ENCODE results near the gene MAD1L1. TPM values are rescaled to one million over a fixed set of nuclear protein-coding genes. Genes with fewer than 3 reads are reported as not detected.

MAD1L1 gene
- total and polyA plus RNA-seq, 2 of the 13 experiments (the other 11 are each of a cell fraction or from before 2014, with no cell fraction given), result 17.4 to 64.7 TPM

DNA sequence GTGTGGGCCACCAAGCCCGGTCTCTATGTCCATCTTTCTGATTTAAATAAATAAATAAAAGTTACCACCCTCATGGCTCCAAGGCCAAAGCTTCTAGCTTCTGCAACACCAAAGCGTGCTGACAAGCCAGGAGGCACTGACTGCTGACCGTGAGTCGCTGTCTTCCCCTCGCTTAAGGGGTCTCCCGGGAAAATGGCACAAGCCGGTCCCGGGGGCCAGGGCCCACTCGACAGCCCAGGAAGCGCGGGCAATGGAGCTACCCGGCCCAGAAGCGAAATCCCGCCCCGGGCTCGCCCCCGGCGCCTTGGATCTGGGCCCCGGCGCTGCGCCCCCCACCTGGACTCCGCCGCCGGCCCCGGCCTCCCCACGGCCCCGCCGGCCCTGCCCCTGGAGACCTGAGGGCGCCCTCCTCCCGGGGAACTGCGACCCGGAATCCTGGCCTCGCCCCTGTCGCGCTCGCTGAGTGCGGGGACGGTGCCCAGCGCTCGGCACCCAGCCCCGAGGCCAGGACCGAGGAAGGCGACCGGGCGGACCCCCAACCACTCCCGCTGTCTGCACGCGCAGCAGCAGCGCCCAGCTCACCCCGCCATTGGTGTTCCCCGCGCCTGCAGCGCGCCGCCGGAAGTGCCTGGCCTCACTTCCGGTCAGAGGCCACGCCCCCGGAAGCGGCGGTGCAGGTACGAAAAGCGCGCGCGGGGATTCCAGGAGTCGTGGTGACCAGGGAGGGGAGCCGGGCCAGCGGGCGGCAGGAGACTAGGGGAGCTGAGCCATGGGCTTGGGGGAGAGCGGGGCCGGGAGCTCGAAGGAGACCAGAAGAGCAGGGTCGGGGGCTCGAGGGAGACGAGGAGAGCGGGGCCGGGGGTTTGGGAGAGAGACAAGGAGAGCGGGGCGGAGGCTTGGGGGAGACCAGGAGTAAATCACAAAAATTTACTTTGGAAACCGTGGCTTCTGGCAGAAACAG lies 9.1 kb upstream of the MAD1L1 start, which contains the start of the genes MRM2 and NUDT1 (continued):
- peak; percentile 97 for TF ChIP-seq E2F5 (CRISPR knock-in tag; conservative IDR thresholded peaks at IDR 0.05)
- TF ChIP-seq ZNF781 (CRISPR knock-in tag; IDR thresholded peaks at IDR 0.05; ENCODE audit: borderline replicate concordance, not compliant biosample characterization), result no peak
- no peak for TF ChIP-seq ZNF44 (CRISPR knock-in tag; IDR thresholded peaks at IDR 0.05)
- TF ChIP-seq ZC3H4 (CRISPR knock-in tag; IDR thresholded peaks at IDR 0.05; ENCODE audit: borderline replicate concordance), result no peak
- peak; percentile 94 for TF ChIP-seq HNF1B (CRISPR knock-in tag; IDR thresholded peaks at IDR 0.05)
- peak; percentile 76; the same call in 1 of the 2 replicates for TF ChIP-seq PRMT3 (CRISPR knock-in tag; IDR thresholded peaks at IDR 0.05; ENCODE audit: borderline replicate concordance, low read depth)
- peak; percentile 63; the same call in 1 of the 2 replicates for TF ChIP-seq HES4 (CRISPR knock-in tag; IDR thresholded peaks at IDR 0.05; ENCODE audit: borderline replicate concordance)
- no peak for TF ChIP-seq ZNF3 (CRISPR knock-in tag; IDR thresholded peaks at IDR 0.05)
- 0 out of 2 replicates have a peak, but pooled peaks have one; percentile 47 for TF ChIP-seq LRRFIP1 (CRISPR knock-in tag; conservative IDR thresholded peaks at IDR 0.05)
- peak; percentile 77 for TF ChIP-seq ZSCAN21 (CRISPR knock-in tag; IDR thresholded peaks at IDR 0.05; ENCODE audit: borderline replicate concordance)
- TF ChIP-seq, protein P1, sequence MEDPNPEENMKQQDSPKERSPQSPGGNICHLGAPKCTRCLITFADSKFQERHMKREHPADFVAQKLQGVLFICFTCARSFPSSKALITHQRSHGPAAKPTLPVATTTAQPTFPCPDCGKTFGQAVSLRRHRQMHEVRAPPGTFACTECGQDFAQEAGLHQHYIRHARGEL (CRISPR knock-in tag; IDR thresholded peaks at IDR 0.05), result no peak
- peak; percentile 50 for TF ChIP-seq IKZF4 (CRISPR knock-in tag; IDR thresholded peaks at IDR 0.05; ENCODE audit: borderline replicate concordance, low read depth, not compliant biosample characterization)
- no peak for TF ChIP-seq ZNF570 (CRISPR knock-in tag; IDR thresholded peaks at IDR 0.05; ENCODE audit: borderline replicate concordance)
- no peak for TF ChIP-seq ZNF121 (CRISPR knock-in tag; IDR thresholded peaks at IDR 0.05)
- TF ChIP-seq, protein P2, sequence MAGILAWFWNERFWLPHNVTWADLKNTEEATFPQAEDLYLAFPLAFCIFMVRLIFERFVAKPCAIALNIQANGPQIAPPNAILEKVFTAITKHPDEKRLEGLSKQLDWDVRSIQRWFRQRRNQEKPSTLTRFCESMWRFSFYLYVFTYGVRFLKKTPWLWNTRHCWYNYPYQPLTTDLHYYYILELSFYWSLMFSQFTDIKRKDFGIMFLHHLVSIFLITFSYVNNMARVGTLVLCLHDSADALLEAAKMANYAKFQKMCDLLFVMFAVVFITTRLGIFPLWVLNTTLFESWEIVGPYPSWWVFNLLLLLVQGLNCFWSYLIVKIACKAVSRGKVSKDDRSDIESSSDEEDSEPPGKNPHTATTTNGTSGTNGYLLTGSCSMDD (CRISPR knock-in tag; IDR thresholded peaks at IDR 0.05), result no peak
- no peak for TF ChIP-seq TEAD2 (CRISPR knock-in tag; IDR thresholded peaks at IDR 0.05)
- peak; percentile 85 for TF ChIP-seq ZBTB38 (CRISPR knock-in tag; IDR thresholded peaks at IDR 0.05)

All from HepG2 (cell line).